GM12891 (cell line): ENCODE data around the gene C11orf65.

Experiments
- POLR2A ChIP-seq: IDR thresholded peaks from 2 replicates; pipeline ENCODE4 v1.6.1; 2011; ENCODE audit warnings: low read depth, low read length, control low read depth
- POLR2AphosphoS5 ChIP-seq: IDR thresholded peaks from 2 replicates; pipeline ENCODE4 v1.6.1; 2011; ENCODE audit warnings: low read depth, low read length, control low read depth
- SPI1 ChIP-seq: IDR thresholded peaks from 2 replicates; pipeline ENCODE4 v1.6.1; 2011; ENCODE audit warnings: low read depth, low read length, control low read depth
- TAF1 ChIP-seq: IDR thresholded peaks from 2 replicates; pipeline ENCODE4 v1.6.1; 2011; ENCODE audit warnings: low read depth, low read length, control low read depth

- no peak for TF ChIP-seq POLR2A
- TF ChIP-seq POLR2AphosphoS5: no peak
- TF ChIP-seq TAF1: no peak
- TF ChIP-seq SPI1: no peak
These were observed 78.8 kb downstream of the C11orf65 start for GRCh38 chr11:108388576-108388975.
